SU-DHL-6 (cell line): ENCODE data around the gene UGT1A6.

ENCODE experiments used
- H2AFZ ChIP-seq: fragments of 200-600 bp; sonication (generic); 2 replicates; pipeline ENCODE4 v1.6.1; 2014; ENCODE audit warnings: low read depth, mild to moderate bottlenecking, moderate library complexity, mixed read lengths, antibody characterized with exemption, low read length; ENCODE audit not compliant: severe bottlenecking
- H3F3A ChIP-seq: fragments of 200-600 bp; shearing (Covaris generic); 2 replicates; pipeline ENCODE4 v1.6.0; 2016; ENCODE audit warnings: antibody characterized with exemption, mild to moderate bottlenecking; ENCODE audit not compliant: insufficient read depth
- H3K27ac ChIP-seq: fragments of 200-600 bp; sonication (generic); 2 replicates; pipeline ENCODE4 v1.5.1; 2016; ENCODE audit warnings: low read depth, mild to moderate bottlenecking, low read length, moderate library complexity, mixed read lengths
- H3K27me3 ChIP-seq: fragments of 200-600 bp; sonication (generic), shearing (Covaris generic); 2 replicates; pipeline ENCODE4 v1.6.0; 2014; ENCODE audit warnings: mild to moderate bottlenecking, low read length
- H3K36me3 ChIP-seq: fragments of 200-600 bp; sonication (generic); 2 replicates; pipeline ENCODE4 v1.6.1; 2014; ENCODE audit warnings: mild to moderate bottlenecking, low read length, mixed read lengths
- H3K4me2 ChIP-seq: fragments of 300-600, 200-600 bp; shearing (Covaris generic), sonication (generic); 2 replicates; pipeline ENCODE4 v1.6.0; 2014; ENCODE audit warnings: low read length, low read depth, mild to moderate bottlenecking; ENCODE audit not compliant: poor library complexity, severe bottlenecking
- H3K4me3 ChIP-seq: fragments of 200-600 bp; sonication (generic); 2 replicates; pipeline ENCODE4 v1.5.1; 2014; ENCODE audit warnings: antibody characterized with exemption, low read length, mild to moderate bottlenecking, mixed read lengths; ENCODE audit not compliant: insufficient read depth, poor library complexity, severe bottlenecking
- H3K79me2 ChIP-seq: fragments of 200-600 bp; sonication (generic); 2 replicates; pipeline ENCODE4 v1.6.1; 2014; ENCODE audit warnings: mild to moderate bottlenecking, low read length, moderate library complexity; ENCODE audit not compliant: insufficient read depth
- H3K9ac ChIP-seq: fragments of 200-600 bp; sonication (generic); 2 replicates; pipeline ENCODE4 v1.7.0; 2014; ENCODE audit warnings: mild to moderate bottlenecking, low read length
- H3K9me2 ChIP-seq: fragments of 200-600 bp; sonication (generic); replicated peaks from 2 replicates; pipeline ENCODE4 v1.6.1; 2014; ENCODE audit warnings: low read length; ENCODE audit not compliant: insufficient read depth
- H3K9me3 ChIP-seq: fragments of 200-600 bp; sonication (generic); 2 replicates; pipeline ENCODE4 v1.6.1; 2014; ENCODE audit warnings: low read length, mixed read lengths; ENCODE audit not compliant: insufficient read depth
- H4K20me1 ChIP-seq: fragments of 200-600 bp; sonication (generic); 2 replicates; pipeline ENCODE4 v1.6.1; 2014; ENCODE audit warnings: low read depth, mild to moderate bottlenecking, antibody characterized with exemption, low read length, moderate library complexity, mixed read lengths
- CTCF ChIP-seq: fragments of 200-600 bp; sonication (generic); IDR thresholded peaks from one replicate; pipeline ENCODE4 v1.5.1; 2017; ENCODE audit warnings: antibody characterized with exemption, mild to moderate bottlenecking, low read length, moderate library complexity; ENCODE audit not compliant: insufficient read depth, poor library complexity, severe bottlenecking
- EZH2phosphoT487 ChIP-seq: fragments of 200-600 bp; sonication (generic), shearing (Covaris generic); conservative IDR thresholded peaks from 2 replicates; pipeline ENCODE4 v1.6.1; 2018; ENCODE audit warnings: mild to moderate bottlenecking, antibody characterized with exemption, low read length, moderate library complexity, mixed read lengths

Gene UGT1A6

GRCh38 chr2:233814056-233814835, 121.6 kb downstream of the UGT1A6 start:
- Histone ChIP-seq H2AFZ (no peak overlapping the region), H3K27ac (no peak overlapping the region), H3K4me3 (no peak overlapping the region), H3K9me2 (no peaks in the 10 kb centered on the region), H3K9ac (no peak overlapping the region), H3K9me3 (no peaks in the 10 kb centered on the region), H4K20me1 (no peaks in the 10 kb centered on the region), H3K79me2 (no peaks in the 10 kb centered on the region), H3F3A (no peaks in the 10 kb centered on the region), H3K36me3 (no peaks in the 10 kb centered on the region), H3K27me3 (no peaks in the 10 kb centered on the region), H3K4me2 (no peak overlapping the region)
- TF ChIP-seq EZH2phosphoT487 = no peak
- no peak for TF ChIP-seq CTCF

- Histone ChIP-seq H3K79me2 (no peaks in the 10 kb centered on the region), H3K36me3 (no peaks in the 10 kb centered on the region), H3K27ac (no peak overlapping the region), H3F3A (no peaks in the 10 kb centered on the region), H2AFZ (no peak overlapping the region), H4K20me1 (no peaks in the 10 kb centered on the region), H3K4me3 (no peak overlapping the region), H3K9me3 (no peaks in the 10 kb centered on the region), H3K27me3 (no peaks in the 10 kb centered on the region), H3K9me2 (no peaks in the 10 kb centered on the region), H3K4me2 (no peak overlapping the region), H3K9ac (no peak overlapping the region)
- TF ChIP-seq CTCF (no peak), EZH2phosphoT487 (no peak)
Observed at GRCh38 chr2:233815861-233816260, 123.2 kb downstream of the UGT1A6 start.

- no peaks in the 10 kb centered on the region for H3F3A ChIP-seq
- H3K9me3 ChIP-seq = no peaks in the 10 kb centered on the region
- no peak overlapping the region for H2AFZ ChIP-seq
- no peaks in the 10 kb centered on the region for H3K79me2 ChIP-seq
- no peaks in the 10 kb centered on the region for H3K9me2 ChIP-seq
- no peak overlapping the region for H3K27ac ChIP-seq
- no peaks in the 10 kb centered on the region for H3K36me3 ChIP-seq
- H3K4me3 ChIP-seq = no peak overlapping the region
- H3K27me3 ChIP-seq = no peaks in the 10 kb centered on the region
- no peaks in the 10 kb centered on the region for H4K20me1 ChIP-seq
- no peak overlapping the region for H3K9ac ChIP-seq
- TF ChIP-seq CTCF (no peak), EZH2phosphoT487 (no peak)
- no peak overlapping the region for H3K4me2 ChIP-seq
Observed at GRCh38 chr2:233816334-233816733, 123.6 kb downstream of the UGT1A6 start.
